ENCODE results near the gene WFS1.

Gene WFS1

GRCh38 chr4:6229095-6229494, 40.6 kb upstream of the WFS1 start:
- no peaks in the 10 kb centered on the region for H3K36me3 ChIP-seq (ENCODE audit: insufficient read depth, low read length)
- no peaks in the 10 kb centered on the region for H3K4me1 ChIP-seq (ENCODE audit: insufficient read depth, low read length)
- no peak overlapping the region for H3K27ac ChIP-seq (ENCODE audit: low read depth, low read length)
- WGBS, result 73% methylated on average over 7 of the region's 7 CpGs
- no peak overlapping the region for H3K4me3 ChIP-seq (ENCODE audit: low read length)
- no peaks in the 10 kb centered on the region for H3K9me3 ChIP-seq (ENCODE audit: insufficient read depth, low read depth, low read length)
- no peaks in the 10 kb centered on the region for H3K27me3 ChIP-seq (ENCODE audit: insufficient read depth, low read length)
- H3K9ac ChIP-seq (ENCODE audit: low read depth, low read length), result no peak overlapping the region

GRCh38 chr4:6229671-6230501, 39.8 kb upstream of the WFS1 start:
- no peaks in the 10 kb centered on the region for H3K9me3 ChIP-seq (ENCODE audit: insufficient read depth, low read depth, low read length)
- no peaks in the 10 kb centered on the region for H3K27me3 ChIP-seq (ENCODE audit: insufficient read depth, low read length)
- WGBS, result 88% methylated on average over 18 of the region's 18 CpGs
- no peaks in the 10 kb centered on the region for H3K36me3 ChIP-seq (ENCODE audit: insufficient read depth, low read length)
- no peak overlapping the region for H3K27ac ChIP-seq (ENCODE audit: low read depth, low read length)
- H3K4me3 ChIP-seq (ENCODE audit: low read length), result no peak overlapping the region
- H3K9ac ChIP-seq (ENCODE audit: low read depth, low read length), result no peak overlapping the region
- H3K4me1 ChIP-seq (ENCODE audit: insufficient read depth, low read length), result no peaks in the 10 kb centered on the region

- H3K27ac ChIP-seq (ENCODE audit: low read depth, low read length), result no peak overlapping the region
- H3K4me3 ChIP-seq (ENCODE audit: low read length), result no peak overlapping the region
- WGBS, result 63% methylated on average over 3 of the region's 3 CpGs
- H3K27me3 ChIP-seq (ENCODE audit: insufficient read depth, low read length), result no peaks in the 10 kb centered on the region
- no peaks in the 10 kb centered on the region for H3K4me1 ChIP-seq (ENCODE audit: insufficient read depth, low read length)
- H3K9ac ChIP-seq (ENCODE audit: low read depth, low read length), result no peak overlapping the region
- H3K9me3 ChIP-seq (ENCODE audit: insufficient read depth, low read depth, low read length), result no peaks in the 10 kb centered on the region
- no peaks in the 10 kb centered on the region for H3K36me3 ChIP-seq (ENCODE audit: insufficient read depth, low read length)
Observed at GRCh38 chr4:6230502-6230785, 39.2 kb upstream of the WFS1 start.

GRCh38 chr4:6230827-6231662, 38.6 kb upstream of the WFS1 start:
- 92% methylated on average over 21 of the region's 21 CpGs for WGBS
- no peak overlapping the region for H3K9ac ChIP-seq (ENCODE audit: low read depth, low read length)
- no peaks in the 10 kb centered on the region for H3K4me1 ChIP-seq (ENCODE audit: insufficient read depth, low read length)
- no peaks in the 10 kb centered on the region for H3K36me3 ChIP-seq (ENCODE audit: insufficient read depth, low read length)
- no peak overlapping the region for H3K27ac ChIP-seq (ENCODE audit: low read depth, low read length)
- no peak overlapping the region for H3K4me3 ChIP-seq (ENCODE audit: low read length)
- no peaks in the 10 kb centered on the region for H3K9me3 ChIP-seq (ENCODE audit: insufficient read depth, low read depth, low read length)
- H3K27me3 ChIP-seq (ENCODE audit: insufficient read depth, low read length), result no peaks in the 10 kb centered on the region

GRCh38 chr4:6231663-6232165, 37.9 kb upstream of the WFS1 start:
- no peaks in the 10 kb centered on the region for H3K27me3 ChIP-seq (ENCODE audit: insufficient read depth, low read length)
- 92% methylated on average over 6 of the region's 7 CpGs for WGBS

GRCh38 chr4:6232836-6233785, 36.5 kb upstream of the WFS1 start:
- Histone ChIP-seq H3K9me3 (ENCODE audit: insufficient read depth, low read depth, low read length) (no peaks in the 10 kb centered on the region), H3K4me1 (ENCODE audit: insufficient read depth, low read length) (no peaks in the 10 kb centered on the region), H3K36me3 (ENCODE audit: insufficient read depth, low read length) (no peaks in the 10 kb centered on the region), H3K9ac (ENCODE audit: low read depth, low read length) (no peak overlapping the region), H3K4me3 (ENCODE audit: low read length) (no peak overlapping the region), H3K27me3 (ENCODE audit: insufficient read depth, low read length) (no peaks in the 10 kb centered on the region), H3K27ac (ENCODE audit: low read depth, low read length) (no peak overlapping the region)
- WGBS, result 92% methylated on average over 30 of the region's 30 CpGs

More at GRCh38 chr4:6231663-6232165, 37.9 kb upstream of the WFS1 start:
- Histone ChIP-seq H3K36me3 (ENCODE audit: insufficient read depth, low read length) (no peaks in the 10 kb centered on the region), H3K4me3 (ENCODE audit: low read length) (no peak overlapping the region), H3K9ac (ENCODE audit: low read depth, low read length) (no peak overlapping the region), H3K9me3 (ENCODE audit: insufficient read depth, low read depth, low read length) (no peaks in the 10 kb centered on the region), H3K27ac (ENCODE audit: low read depth, low read length) (no peak overlapping the region), H3K4me1 (ENCODE audit: insufficient read depth, low read length) (no peaks in the 10 kb centered on the region)

GRCh38 chr4:6233929-6234328, 35.7 kb upstream of the WFS1 start:
- no peaks in the 10 kb centered on the region for H3K36me3 ChIP-seq (ENCODE audit: insufficient read depth, low read length)

GRCh38 chr4:6235012-6235411, 34.6 kb upstream of the WFS1 start:
- H3K4me1 ChIP-seq (ENCODE audit: insufficient read depth, low read length), result no peaks in the 10 kb centered on the region
- H3K36me3 ChIP-seq (ENCODE audit: insufficient read depth, low read length), result no peaks in the 10 kb centered on the region
- no peak overlapping the region for H3K4me3 ChIP-seq (ENCODE audit: low read length)
- no peaks in the 10 kb centered on the region for H3K9me3 ChIP-seq (ENCODE audit: insufficient read depth, low read depth, low read length)
- H3K27me3 ChIP-seq (ENCODE audit: insufficient read depth, low read length), result no peaks in the 10 kb centered on the region
- no peak overlapping the region for H3K9ac ChIP-seq (ENCODE audit: low read depth, low read length)
- no peak overlapping the region for H3K27ac ChIP-seq (ENCODE audit: low read depth, low read length)
- WGBS, result 92% methylated on average over 7 of the region's 7 CpGs

More at GRCh38 chr4:6233929-6234328, 35.7 kb upstream of the WFS1 start:
- Histone ChIP-seq H3K27ac (ENCODE audit: low read depth, low read length) (no peak overlapping the region), H3K4me1 (ENCODE audit: insufficient read depth, low read length) (no peaks in the 10 kb centered on the region), H3K9ac (ENCODE audit: low read depth, low read length) (no peak overlapping the region), H3K9me3 (ENCODE audit: insufficient read depth, low read depth, low read length) (no peaks in the 10 kb centered on the region), H3K4me3 (ENCODE audit: low read length) (no peak overlapping the region), H3K27me3 (ENCODE audit: insufficient read depth, low read length) (no peaks in the 10 kb centered on the region)
- WGBS, result 90% methylated on average over 6 of the region's 6 CpGs

- Histone ChIP-seq H3K4me3 (ENCODE audit: low read length) (no peak overlapping the region), H3K9me3 (ENCODE audit: insufficient read depth, low read depth, low read length) (no peaks in the 10 kb centered on the region), H3K27ac (ENCODE audit: low read depth, low read length) (no peak overlapping the region), H3K36me3 (ENCODE audit: insufficient read depth, low read length) (no peaks in the 10 kb centered on the region), H3K27me3 (ENCODE audit: insufficient read depth, low read length) (no peaks in the 10 kb centered on the region), H3K4me1 (ENCODE audit: insufficient read depth, low read length) (no peaks in the 10 kb centered on the region), H3K9ac (ENCODE audit: low read depth, low read length) (no peak overlapping the region)
- WGBS, result 95% methylated on average over 17 of the region's 17 CpGs
Observed at GRCh38 chr4:6235901-6236640, 33.6 kb upstream of the WFS1 start.

GRCh38 chr4:6236816-6237390, 32.7 kb upstream of the WFS1 start:
- Histone ChIP-seq H3K4me3 (ENCODE audit: low read length) (no peak overlapping the region), H3K27ac (ENCODE audit: low read depth, low read length) (no peak overlapping the region), H3K4me1 (ENCODE audit: insufficient read depth, low read length) (no peaks in the 10 kb centered on the region), H3K9me3 (ENCODE audit: insufficient read depth, low read depth, low read length) (no peaks in the 10 kb centered on the region), H3K9ac (ENCODE audit: low read depth, low read length) (no peak overlapping the region; the same call in 1 of the 2 replicates), H3K36me3 (ENCODE audit: insufficient read depth, low read length) (no peaks in the 10 kb centered on the region), H3K27me3 (ENCODE audit: insufficient read depth, low read length) (no peaks in the 10 kb centered on the region)
- WGBS, result 92% methylated on average over 12 of the region's 12 CpGs
